GM12874 (cell line): ENCODE measurements around the gene NCMAP.
A peak's percentile ranks its signal among the peaks of the same experiment; 100 is the strongest.

ENCODE experiments used
- TF ChIP-seq, protein P1 (sequence below): IDR thresholded peaks from 2 replicates; pipeline ENCODE4 v1.5.1; 2011; ENCODE audit warnings: low read depth, mild to moderate bottlenecking, control low read depth, low read length, moderate library complexity; ENCODE audit not compliant: insufficient read depth

NCMAP gene

DNA sequence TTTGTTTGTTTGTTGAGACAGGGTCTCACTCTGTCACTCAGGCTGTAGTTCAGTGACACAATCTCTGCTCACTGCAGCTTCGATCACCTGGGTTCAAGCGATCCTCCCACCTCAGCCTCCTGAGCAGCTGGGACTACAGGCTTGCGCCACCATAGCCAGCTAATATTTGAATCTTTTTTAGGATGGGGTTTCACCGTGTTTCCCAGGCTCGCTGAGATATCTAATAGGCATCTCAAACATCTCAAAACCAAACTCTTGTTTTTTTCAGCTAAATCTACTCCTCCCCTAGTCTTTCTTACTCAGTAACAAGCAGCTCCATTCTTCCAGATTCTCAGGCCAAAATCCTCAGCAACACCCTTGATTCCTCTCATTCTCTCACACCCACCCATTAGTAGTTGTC lies 65.2 kb downstream of the NCMAP start:
- TF ChIP-seq, protein P1, sequence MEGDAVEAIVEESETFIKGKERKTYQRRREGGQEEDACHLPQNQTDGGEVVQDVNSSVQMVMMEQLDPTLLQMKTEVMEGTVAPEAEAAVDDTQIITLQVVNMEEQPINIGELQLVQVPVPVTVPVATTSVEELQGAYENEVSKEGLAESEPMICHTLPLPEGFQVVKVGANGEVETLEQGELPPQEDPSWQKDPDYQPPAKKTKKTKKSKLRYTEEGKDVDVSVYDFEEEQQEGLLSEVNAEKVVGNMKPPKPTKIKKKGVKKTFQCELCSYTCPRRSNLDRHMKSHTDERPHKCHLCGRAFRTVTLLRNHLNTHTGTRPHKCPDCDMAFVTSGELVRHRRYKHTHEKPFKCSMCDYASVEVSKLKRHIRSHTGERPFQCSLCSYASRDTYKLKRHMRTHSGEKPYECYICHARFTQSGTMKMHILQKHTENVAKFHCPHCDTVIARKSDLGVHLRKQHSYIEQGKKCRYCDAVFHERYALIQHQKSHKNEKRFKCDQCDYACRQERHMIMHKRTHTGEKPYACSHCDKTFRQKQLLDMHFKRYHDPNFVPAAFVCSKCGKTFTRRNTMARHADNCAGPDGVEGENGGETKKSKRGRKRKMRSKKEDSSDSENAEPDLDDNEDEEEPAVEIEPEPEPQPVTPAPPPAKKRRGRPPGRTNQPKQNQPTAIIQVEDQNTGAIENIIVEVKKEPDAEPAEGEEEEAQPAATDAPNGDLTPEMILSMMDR: no peak

DNA sequence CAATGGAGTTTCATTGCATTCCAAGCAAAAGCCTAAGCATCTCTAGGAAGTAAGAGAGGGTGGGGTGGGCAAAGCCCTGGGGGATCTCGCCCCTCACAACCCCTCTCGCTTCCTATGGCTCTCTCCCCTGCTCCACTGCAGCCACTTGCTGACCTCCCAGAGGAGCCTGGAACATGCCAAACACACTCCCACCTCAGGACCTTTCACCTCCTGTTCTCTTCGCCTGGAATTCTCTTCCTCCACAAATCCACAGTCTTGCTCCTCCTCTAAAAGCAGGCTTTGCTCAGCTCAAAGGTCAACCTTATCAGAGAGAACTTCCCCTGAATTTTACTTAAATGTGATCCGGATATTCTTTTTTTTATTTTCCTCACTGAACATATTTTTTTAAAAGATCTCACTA lies 66.3 kb downstream of the NCMAP start:
- TF ChIP-seq, protein P1: no peak

- TF ChIP-seq, protein P1: no peak
Observed at GRCh38 chr1:24632832-24633175, 76.9 kb downstream of the NCMAP start.

DNA sequence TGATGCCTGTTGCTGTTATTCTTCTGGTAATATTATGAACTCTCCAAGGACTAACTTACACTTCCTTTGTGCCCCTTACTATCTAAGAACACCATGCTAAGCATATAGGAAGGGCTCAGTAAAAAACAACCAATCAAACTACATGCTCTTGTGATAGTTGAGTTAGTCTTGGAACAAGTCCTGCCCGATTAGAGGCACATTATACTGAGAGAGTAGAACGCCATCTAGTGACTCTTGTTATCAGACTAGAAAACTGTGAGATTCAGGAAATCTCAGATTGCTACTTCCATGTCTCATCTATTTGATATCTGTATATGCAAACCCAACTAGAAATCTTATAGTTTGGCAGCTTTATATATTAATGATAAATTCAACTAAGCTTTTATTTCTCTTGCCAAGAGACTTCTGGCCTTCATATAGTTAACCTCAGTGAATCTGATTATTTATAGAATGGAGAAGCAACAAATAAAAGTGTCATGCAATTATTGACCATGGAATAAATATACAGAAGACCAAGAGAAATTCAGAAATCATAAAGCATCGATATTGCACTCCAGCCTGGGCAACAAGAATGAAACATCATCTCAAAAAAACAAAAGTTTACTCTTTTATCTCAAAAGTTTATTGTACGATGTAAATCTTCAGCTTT lies 79.4 kb downstream of the NCMAP start:
- TF ChIP-seq, protein P1: peak; percentile 44; the same call in 1 of the 2 replicates

DNA sequence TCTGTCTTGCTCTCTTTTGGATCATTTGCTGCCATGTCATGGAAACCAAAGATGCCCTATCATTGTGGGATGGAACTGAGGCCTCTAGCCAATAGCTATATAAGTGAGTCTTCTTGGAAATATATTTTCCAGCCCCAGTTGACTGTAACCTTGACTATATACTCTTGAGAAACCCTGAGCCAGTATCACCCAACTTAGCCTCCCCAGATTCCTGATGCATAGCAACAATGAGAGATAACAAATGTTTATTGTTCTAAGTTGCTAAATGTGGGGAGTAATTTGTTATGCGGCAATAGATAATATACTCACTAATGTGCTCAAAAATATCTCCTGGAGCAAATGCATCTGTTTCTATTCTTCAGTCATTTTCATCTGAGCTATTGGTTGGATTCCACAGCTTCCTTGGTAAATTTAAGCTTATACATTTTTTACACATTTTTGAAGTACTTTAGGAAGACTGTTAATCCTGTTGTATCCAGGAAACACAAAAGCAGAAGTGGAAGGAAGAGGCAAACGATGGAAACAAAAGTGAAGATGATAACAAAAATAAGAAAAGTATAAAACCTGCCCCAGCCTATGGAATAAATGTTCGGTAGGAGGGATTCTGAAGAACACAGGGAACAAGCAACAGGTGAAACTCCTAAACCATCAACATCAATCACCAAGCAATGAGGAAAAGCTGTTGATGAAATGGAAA lies 80.9 kb downstream of the NCMAP start:
- TF ChIP-seq, protein P1: no peak

GRCh38 chr1:24639094-24639493 lies 83.2 kb downstream of the NCMAP start:
- TF ChIP-seq, protein P1: no peak

DNA sequence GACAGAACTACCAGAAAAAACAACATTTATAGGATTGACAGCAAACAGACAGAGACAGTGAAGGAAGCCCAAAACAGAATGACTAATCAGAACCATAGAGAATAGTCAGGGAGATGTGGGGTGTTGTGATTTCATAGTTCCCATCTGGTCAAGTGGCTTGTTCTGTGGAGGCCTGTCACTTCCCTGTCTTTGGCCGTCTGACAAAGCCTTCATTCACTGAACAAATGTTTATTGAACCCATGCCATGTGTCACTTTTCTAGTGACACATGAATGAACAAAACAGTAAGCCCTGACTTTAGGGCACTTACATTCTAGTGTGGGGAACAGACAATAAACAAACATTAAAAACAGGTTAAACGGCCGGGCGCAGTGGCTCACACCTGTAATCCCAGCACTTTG lies 84.0 kb downstream of the NCMAP start:
- TF ChIP-seq, protein P1: no peak
